GM12874 (cell line): Measurements from ENCODE around the gene LPAR1.

ENCODE experiments used
- TF ChIP-seq, protein P1 (sequence below): IDR thresholded peaks from 2 replicates; pipeline ENCODE4 v1.5.1; 2011; ENCODE audit warnings: low read depth, mild to moderate bottlenecking, control low read depth, low read length, moderate library complexity; ENCODE audit not compliant: insufficient read depth

LPAR1 gene, protein sequence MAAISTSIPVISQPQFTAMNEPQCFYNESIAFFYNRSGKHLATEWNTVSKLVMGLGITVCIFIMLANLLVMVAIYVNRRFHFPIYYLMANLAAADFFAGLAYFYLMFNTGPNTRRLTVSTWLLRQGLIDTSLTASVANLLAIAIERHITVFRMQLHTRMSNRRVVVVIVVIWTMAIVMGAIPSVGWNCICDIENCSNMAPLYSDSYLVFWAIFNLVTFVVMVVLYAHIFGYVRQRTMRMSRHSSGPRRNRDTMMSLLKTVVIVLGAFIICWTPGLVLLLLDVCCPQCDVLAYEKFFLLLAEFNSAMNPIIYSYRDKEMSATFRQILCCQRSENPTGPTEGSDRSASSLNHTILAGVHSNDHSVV

DNA sequence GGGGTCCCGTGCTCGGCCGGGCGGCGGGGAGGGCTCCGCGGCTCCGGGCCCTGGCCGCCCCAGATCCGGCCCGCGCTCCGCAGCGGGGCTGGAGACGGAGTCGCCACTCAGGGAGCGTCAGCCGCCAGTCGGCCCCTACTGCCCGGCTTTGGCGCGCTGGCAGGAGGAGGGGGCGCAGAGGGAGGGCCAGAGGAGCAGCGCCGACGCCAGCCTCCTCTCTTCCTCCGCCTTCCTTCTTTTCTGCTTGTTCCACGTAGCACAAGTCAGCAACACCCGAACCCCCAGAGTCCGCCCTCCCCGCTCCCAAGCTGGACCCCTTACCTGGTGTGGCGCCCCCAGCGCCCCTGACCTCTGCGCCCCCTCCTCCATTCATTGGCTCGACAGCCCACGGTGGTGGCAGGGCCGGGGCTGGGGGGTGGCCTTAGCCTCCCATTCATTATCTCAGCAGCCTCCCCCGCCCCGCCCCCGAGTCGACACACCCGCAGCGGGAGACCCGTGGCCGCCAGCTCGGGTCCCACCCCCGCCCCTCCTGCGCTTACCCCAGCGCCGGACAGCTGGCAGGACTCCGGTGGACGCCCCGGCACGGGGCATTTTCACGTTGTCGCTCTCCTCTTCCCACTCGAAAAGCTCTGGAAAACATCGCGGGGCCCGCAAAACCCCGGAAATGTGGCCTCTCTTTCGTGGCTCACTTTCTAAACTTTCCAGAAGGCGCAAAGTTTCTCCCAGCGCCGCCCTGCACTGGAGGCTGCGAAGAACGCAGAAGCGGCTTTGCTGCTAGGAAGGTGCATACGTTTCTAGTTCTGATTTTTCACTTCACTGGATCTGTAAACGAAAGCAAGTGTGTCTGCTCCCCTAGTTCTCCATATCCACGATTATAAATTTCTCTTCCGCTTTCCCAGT, at the start of gene LPAR1:
Gene LPAR1 (minus strand): TSS at position 140 of the 900 bp plus-strand sequence. CDS start 66,353 bp downstream, outside the sequence.
- TF ChIP-seq, protein P1, sequence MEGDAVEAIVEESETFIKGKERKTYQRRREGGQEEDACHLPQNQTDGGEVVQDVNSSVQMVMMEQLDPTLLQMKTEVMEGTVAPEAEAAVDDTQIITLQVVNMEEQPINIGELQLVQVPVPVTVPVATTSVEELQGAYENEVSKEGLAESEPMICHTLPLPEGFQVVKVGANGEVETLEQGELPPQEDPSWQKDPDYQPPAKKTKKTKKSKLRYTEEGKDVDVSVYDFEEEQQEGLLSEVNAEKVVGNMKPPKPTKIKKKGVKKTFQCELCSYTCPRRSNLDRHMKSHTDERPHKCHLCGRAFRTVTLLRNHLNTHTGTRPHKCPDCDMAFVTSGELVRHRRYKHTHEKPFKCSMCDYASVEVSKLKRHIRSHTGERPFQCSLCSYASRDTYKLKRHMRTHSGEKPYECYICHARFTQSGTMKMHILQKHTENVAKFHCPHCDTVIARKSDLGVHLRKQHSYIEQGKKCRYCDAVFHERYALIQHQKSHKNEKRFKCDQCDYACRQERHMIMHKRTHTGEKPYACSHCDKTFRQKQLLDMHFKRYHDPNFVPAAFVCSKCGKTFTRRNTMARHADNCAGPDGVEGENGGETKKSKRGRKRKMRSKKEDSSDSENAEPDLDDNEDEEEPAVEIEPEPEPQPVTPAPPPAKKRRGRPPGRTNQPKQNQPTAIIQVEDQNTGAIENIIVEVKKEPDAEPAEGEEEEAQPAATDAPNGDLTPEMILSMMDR: no peak

DNA sequence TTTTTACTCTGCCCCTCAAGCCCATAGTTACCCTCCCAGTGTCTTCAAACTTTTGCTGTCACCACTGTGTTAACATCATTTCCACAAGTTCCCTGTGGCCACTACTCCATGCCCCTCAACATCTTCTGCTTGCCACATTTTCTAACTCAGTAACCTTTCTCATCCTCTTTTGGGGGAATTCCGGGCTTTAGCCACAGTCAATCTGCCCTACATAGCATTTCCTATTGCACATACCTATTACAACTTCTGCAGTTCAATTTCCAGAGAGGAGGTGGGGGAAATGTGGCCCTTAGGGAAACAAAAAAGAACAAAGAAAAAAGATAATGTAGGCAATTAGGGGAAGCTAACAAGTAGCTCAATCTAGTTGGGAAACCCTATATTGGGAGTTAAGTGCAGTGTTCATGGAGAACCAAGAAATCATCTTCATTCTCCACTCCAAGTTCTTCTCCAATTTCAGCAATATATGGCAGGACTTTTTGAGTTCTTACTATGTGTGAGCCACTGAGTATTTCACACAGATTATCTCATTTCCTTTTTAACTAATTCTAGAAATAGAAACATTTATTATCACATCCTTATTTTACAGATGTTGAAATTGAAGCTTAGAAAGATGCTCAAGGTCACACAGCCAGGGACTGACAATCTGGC, 40.2 kb upstream of the LPAR1 start:
- TF ChIP-seq, protein P1: no peak

DNA sequence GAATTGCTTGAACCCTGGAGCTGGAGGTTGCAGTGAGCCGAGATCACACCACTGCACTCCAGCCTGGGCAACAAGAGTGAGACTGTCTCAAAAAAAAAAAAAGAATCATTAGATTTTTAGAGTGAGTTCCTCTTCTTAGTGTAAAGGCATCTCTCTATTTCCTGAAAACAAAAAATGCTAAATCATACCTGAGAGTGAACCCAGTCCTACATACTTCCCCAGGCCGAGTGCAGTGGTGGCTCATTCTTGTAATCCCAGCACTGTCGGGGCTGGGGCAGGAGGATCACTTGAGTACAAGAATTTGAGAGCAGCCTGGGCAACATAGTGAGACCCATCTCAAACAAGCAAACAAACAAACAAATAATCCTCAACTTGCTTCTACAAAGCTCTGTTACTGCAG, 38.2 kb upstream of the LPAR1 start:
- TF ChIP-seq, protein P1: no peak

DNA sequence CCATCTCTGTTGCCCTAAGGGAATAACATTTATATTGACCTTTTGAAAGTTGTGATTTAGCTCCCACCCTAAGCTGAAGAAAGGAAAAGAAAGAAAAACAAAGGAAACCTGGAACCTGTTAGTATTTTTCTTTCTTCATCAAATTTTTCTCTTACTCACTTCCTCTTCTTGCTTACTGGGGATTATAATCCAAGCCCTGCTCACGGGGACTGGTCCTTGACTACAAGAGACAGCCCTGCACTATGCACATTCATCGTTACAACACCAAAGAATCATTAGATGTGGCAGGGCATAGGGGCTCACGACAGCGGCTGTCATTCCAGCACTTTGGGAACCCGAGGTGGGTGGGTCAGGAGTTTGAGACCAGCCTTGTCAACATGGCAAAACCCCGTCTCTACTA, 37.8 kb upstream of the LPAR1 start:
- TF ChIP-seq, protein P1: no peak

DNA sequence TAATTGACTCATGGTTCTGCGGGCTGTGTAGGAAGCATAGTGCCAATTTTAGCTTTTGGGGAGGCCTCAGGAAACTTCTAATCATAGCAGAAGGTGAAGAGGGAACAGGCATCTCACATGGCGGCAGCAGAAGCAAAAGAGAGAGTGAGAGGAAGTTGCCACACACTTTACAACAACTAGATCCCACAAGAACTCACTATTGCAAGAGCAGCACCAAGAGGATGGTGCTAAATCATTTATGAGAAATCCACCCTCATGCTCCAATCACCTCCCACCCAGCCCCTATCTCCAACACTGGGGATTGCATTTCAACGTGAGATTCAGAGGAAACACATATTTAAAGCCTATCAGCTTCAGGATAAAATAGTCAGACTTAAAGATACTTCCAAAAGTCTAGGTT, 36.1 kb upstream of the LPAR1 start:
- TF ChIP-seq, protein P1: no peak

DNA sequence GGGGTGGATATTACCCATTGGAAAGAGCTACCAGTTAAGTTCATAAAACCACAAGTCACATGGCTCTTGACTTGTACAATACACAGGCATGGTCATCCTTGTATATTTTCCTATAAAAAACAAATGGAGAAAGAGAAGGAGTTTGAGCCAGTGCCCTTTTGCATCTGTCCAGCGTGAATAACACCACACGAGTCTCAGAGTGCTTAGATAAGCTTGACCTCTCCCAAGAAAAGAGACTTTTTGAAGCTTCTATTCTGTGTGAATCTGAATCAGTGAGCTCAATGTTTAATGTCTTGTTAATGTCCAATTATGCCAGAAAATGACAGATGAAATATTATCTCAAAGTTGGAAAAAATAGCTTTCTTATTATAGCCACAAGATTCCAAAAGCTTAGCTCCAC, 30.9 kb upstream of the LPAR1 start:
- TF ChIP-seq, protein P1: no peak

DNA sequence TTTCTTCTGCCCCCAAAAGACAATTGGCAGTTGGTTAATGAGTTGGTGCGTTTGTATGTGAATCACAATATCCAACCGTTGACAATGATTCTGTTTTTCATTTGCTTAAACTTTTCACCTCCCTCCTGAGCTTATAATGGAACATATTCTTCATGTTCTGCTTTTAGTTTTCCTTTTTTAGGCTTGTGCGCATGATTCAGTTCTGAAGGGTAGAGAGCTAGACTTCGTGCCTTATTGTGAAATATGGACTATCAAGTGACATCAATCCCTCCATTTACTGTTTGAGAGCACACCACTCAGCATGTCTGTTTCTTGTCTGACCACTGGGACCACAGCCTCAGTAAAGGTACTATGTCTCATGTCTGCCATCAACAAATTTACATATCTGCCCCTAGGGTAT, 30.5 kb upstream of the LPAR1 start:
- TF ChIP-seq, protein P1: no peak
